HFFc6 (cell line): ENCODE measurements around the gene PGF. TPM values are rescaled to one million over a fixed set of nuclear protein-coding genes. Genes with fewer than 3 reads are reported as not detected.

ENCODE experiments used
- DNase-seq: peaks from one replicate; pipeline ENCODE4 v3.0.0-alpha.2; 2018
- H3K27ac Mint-ChIP-seq: 2 replicates; pipeline ENCODE4 v1.8.0; 2020; ENCODE audit warnings: mild to moderate bottlenecking, mixed read lengths
- H3K27me3 Mint-ChIP-seq: 2 replicates; pipeline ENCODE4 v1.8.0; 2021; ENCODE audit warnings: mild to moderate bottlenecking, moderate library complexity, mixed read lengths; ENCODE audit not compliant: insufficient read depth
- H3K36me3 Mint-ChIP-seq: 2 replicates; pipeline ENCODE4 v1.8.0; 2021; ENCODE audit warnings: low read depth, mixed read lengths
- H3K4me1 Mint-ChIP-seq: 2 replicates; pipeline ENCODE4 v1.8.0; 2020; ENCODE audit warnings: low read depth, mixed read lengths
- H3K4me3 Mint-ChIP-seq: 2 replicates; pipeline ENCODE4 v1.8.0; 2020; ENCODE audit warnings: mild to moderate bottlenecking, moderate library complexity, mixed read lengths
- H3K9me3 Mint-ChIP-seq: 2 replicates; pipeline ENCODE4 v1.8.0; 2020; ENCODE audit warnings: mild to moderate bottlenecking, mixed read lengths
- CTCF ChIP-seq: fragments of 200-600 bp; sonication (generic); IDR thresholded peaks from 2 replicates; pipeline ENCODE4 v1.5.0; 2021; ENCODE audit warnings: antibody characterized with exemption, mild to moderate bottlenecking
- long read RNA-seq: library from polyadenylated mRNA; unstranded; transcript quantifications from one replicate; pipeline ENCODE4 v2.0.0, GENCODE V29; 2019
- total RNA-seq, 6 experiments: library from RNA; stranded (reverse); fragmentation: NEBNext Ultra II Directional; extraction: Animal tissue kit (Norgen Biotek cat#: 25700); gene quantifications; 2 replicates in 1 of 6; 3 replicates in 5 of 6; pipeline ENCODE4 v1.2.3, GENCODE V29; 2021

PGF gene
- total RNA-seq: 1 to 10 TPM in 4 of 6 experiments, under 1 TPM in 2; 0.87 to 2.9 (median 2.7) TPM
- long read RNA-seq, partial matches to known transcripts: 0 of 2 reads
- long read RNA-seq, other reads (novel, unspliced or antisense): 1 of 2 reads

DNA sequence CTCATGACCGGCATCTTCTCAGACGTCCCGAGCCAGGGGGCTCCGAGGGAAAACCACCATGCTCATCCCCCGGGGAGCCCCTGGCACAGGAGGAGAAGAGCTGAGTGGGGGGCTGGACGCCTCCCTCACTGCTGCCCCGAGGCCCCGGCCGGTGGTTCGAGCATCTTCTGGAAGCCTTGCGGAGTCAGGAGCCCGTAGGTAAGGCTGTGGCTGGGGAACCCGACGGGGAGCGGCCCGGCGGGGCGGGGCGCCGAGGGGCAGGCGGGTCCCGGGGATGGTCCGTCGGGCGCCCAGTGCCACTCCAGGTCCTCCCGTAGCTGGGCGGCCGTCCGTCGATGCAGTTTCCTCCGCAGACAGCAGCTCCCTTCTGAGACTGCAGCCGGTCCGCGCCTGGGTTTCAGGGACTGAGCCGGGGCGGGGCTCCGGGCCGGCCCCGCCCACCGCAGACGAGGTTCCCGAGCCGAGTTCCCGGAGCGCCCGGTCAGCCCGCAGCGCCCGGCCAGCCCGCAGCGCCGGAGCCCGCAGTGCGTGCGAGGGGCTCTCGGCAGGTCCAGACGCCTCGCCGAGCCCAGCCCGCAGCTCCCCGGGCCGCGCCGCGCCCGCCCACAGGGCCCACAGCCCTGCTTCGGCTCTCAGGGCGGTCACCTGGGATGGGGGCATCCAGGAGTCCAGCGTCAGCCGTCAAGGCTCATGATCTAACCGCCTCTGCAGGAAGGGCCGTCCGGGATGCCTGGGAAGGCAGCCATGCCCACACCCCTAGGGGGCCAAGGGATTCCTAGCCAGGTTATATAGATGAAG, at the start of gene PGF:
Gene PGF, minus strand, starts transcription at position 369 of the 798 bp plus-strand sequence. Its CDS starts 355 bp downstream, at position 14.
- H3K36me3 Mint-ChIP-seq: no peaks in the 10 kb centered on the region
- H3K9me3 Mint-ChIP-seq: no peaks in the 10 kb centered on the region
- peak within 1 kb of the TSS; percentile 67 for H3K4me3 Mint-ChIP-seq
- H3K4me1 Mint-ChIP-seq: no peaks in the 10 kb centered on the region
- 0 out of 2 replicates have a peak, but pooled peaks have one; percentile 9 for TF ChIP-seq CTCF
- DNase-seq: no peak
- H3K27me3 Mint-ChIP-seq: peaks cover 10% of the 10 kb centered on the region
- H3K27ac Mint-ChIP-seq: no peak within 1 kb of the TSS

GRCh38 chr14:75003250-75004027, 48.0 kb upstream of the PGF start:
- peaks cover 32% of the 10 kb centered on the region for H3K4me1 Mint-ChIP-seq
- peak overlapping the region; percentile 97 for H3K27ac Mint-ChIP-seq
- no peak for TF ChIP-seq CTCF
- peaks cover 53% of the 10 kb centered on the region for H3K36me3 Mint-ChIP-seq
- peaks cover 4% of the 10 kb centered on the region; the same call in 1 of the 2 replicates for H3K9me3 Mint-ChIP-seq
- no peak for DNase-seq
- H3K27me3 Mint-ChIP-seq: no peaks in the 10 kb centered on the region; the same call in 1 of the 2 replicates
- H3K4me3 Mint-ChIP-seq: peak overlapping the region; percentile 92

- DNase-seq: peak; percentile 93
- H3K4me3 Mint-ChIP-seq: peak within 1 kb of the TSS; percentile 92
- H3K9me3 Mint-ChIP-seq: peaks cover 4% of the 10 kb centered on the region; the same call in 1 of the 2 replicates
- no peaks in the 10 kb centered on the region for H3K27me3 Mint-ChIP-seq
- peak within 1 kb of the TSS; percentile 97 for H3K27ac Mint-ChIP-seq
- peak; percentile 36 for TF ChIP-seq CTCF
- H3K4me1 Mint-ChIP-seq: peaks cover 32% of the 10 kb centered on the region
- H3K36me3 Mint-ChIP-seq: peaks cover 48% of the 10 kb centered on the region
These were observed 47.2 kb upstream of the PGF start, which contains the start of gene EIF2B2 for GRCh38 chr14:75002392-75003249. EIF2B2 (plus strand) TSS chr14:75002921; CDS start chr14:75002991, 70 bp downstream.

- TF ChIP-seq CTCF: no peak
- no peak for DNase-seq
- Mint-ChIP-seq H3K4me3 (peak overlapping the region; percentile 92), H3K4me1 (peaks cover 32% of the 10 kb centered on the region), H3K27me3 (peaks cover 2% of the 10 kb centered on the region; the same call in 1 of the 2 replicates), H3K9me3 (peaks cover 4% of the 10 kb centered on the region; the same call in 1 of the 2 replicates), H3K27ac (peak overlapping the region; percentile 97), H3K36me3 (peaks cover 42% of the 10 kb centered on the region; the same call in 1 of the 2 replicates)
These were observed 46.5 kb upstream of the PGF start for GRCh38 chr14:75001899-75002298.
